Astrocyte of the cerebellum (primary cell): ENCODE data around the gene DIAPH2.
"Not testable (repeated sequence)": the region's sequence is repeated elsewhere in the genome, so short reads cannot be mapped to it uniquely, and the experiment has no call there.

Experiments used
- DNase-seq: peaks from one replicate; pipeline ENCODE4 v3.0.0-alpha.2; 2011; ENCODE audit warnings: low read depth
- H3K4me3 ChIP-seq: 2 replicates; pipeline ENCODE4 v1.5.1; 2011; ENCODE audit warnings: mild to moderate bottlenecking, low read depth, low read length, moderate library complexity
- in situ Hi-C: cut with HindIII; loops from 2 replicates; pipeline ENCODE4 v1.10.0; 2017; ENCODE audit warnings: low sequenced_read_pairs
- TF ChIP-seq, protein P1 (sequence below): IDR thresholded peaks from 2 replicates; pipeline ENCODE4 v1.5.1; 2012; ENCODE audit warnings: low read length, low read depth, moderate library complexity, mild to moderate bottlenecking; ENCODE audit errors: missing control alignments

The DIAPH2 gene

GRCh38 chrX:97402333-97402732 is 717.7 kb downstream of the DIAPH2 start:
- DNase-seq: no peak
- H3K4me3 ChIP-seq: no peak overlapping the region
- in situ Hi-C loops: no loop called here
- TF ChIP-seq, protein P1, sequence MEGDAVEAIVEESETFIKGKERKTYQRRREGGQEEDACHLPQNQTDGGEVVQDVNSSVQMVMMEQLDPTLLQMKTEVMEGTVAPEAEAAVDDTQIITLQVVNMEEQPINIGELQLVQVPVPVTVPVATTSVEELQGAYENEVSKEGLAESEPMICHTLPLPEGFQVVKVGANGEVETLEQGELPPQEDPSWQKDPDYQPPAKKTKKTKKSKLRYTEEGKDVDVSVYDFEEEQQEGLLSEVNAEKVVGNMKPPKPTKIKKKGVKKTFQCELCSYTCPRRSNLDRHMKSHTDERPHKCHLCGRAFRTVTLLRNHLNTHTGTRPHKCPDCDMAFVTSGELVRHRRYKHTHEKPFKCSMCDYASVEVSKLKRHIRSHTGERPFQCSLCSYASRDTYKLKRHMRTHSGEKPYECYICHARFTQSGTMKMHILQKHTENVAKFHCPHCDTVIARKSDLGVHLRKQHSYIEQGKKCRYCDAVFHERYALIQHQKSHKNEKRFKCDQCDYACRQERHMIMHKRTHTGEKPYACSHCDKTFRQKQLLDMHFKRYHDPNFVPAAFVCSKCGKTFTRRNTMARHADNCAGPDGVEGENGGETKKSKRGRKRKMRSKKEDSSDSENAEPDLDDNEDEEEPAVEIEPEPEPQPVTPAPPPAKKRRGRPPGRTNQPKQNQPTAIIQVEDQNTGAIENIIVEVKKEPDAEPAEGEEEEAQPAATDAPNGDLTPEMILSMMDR: no peak

DNA sequence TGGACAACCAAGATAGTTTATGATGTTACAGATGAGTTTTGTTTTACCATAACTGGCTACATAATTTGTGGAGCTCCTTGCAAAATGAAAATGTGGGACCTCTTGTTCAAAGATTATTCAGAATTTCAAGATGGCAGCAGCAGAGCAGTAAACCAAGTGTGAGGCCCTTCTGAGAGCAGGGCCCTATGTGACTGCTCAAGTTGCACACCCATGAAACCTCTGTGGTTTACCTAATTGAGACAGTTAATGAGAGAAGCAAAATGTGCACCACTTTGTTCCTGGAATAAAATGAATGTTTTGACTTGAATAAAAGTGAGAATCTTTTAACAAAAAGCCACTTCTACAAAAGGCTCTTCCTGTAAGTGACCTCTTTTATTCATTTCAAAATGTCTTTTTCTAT is 718.3 kb downstream of the DIAPH2 start:
- TF ChIP-seq, protein P1: no peak
- no peak for DNase-seq
- in situ Hi-C loops: no loop called here
- no peak overlapping the region for H3K4me3 ChIP-seq

DNA sequence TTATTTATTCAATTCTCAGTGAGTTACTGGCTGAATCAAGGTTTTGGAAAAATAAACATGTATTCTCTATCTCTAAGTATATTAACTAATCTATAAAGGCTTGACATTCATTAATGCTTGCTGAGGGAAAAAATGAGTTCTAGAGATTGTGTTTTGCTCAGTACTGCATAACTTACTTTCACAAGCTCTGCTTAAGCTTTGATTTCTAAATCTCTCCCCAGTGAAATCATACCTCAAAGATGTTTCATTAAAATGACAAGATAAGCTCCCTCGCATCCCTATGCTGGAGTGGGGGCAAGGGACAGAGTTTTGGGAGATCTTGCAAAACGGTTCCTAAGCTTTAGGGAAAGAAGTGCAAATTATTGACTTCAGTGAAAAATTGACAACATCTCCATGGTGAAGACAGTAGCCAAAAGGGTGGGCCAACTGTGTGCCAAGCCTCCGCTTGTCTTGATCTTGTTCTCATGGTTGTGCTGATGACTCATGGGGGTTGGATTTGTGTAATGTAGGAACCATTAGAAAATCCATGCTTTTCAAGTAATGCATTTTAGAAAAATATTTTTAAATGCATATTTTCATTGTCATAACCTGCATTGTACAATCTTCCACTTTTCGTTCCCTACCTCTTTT is 720.5 kb downstream of the DIAPH2 start:
- no peak overlapping the region for H3K4me3 ChIP-seq
- TF ChIP-seq, protein P1: no peak
- DNase-seq: no peak
- in situ Hi-C loops: no loop called here

- in situ Hi-C loops, H3K4me3 ChIP-seq, DNase-seq: not testable (repeated sequence)
These were observed 725.2 kb downstream of the DIAPH2 start for GRCh38 chrX:97409632-97410415.

- TF ChIP-seq, protein P1: no peak
- DNase-seq: no peak
- H3K4me3 ChIP-seq: no peak overlapping the region
- in situ Hi-C loops: no loop called here
These were observed 731.8 kb downstream of the DIAPH2 start for GRCh38 chrX:97416461-97416860.

GRCh38 chrX:97429101-97429500 is 744.5 kb downstream of the DIAPH2 start:
- no peak overlapping the region for H3K4me3 ChIP-seq

More at GRCh38 chrX:97429101-97429500, 744.5 kb downstream of the DIAPH2 start:
- in situ Hi-C loops: no loop called here
- TF ChIP-seq, protein P1: no peak
- DNase-seq: no peak
